Germinal center (tissue), 1 donor: ENCODE results near the gene OR4D1.
A peak's percentile ranks its signal among the peaks of the same experiment; 100 is the strongest.

Source experiments
- DNase-seq: peaks from one replicate; pipeline ENCODE4 v3.0.0; 2012; ENCODE audit warnings: mixed read lengths, low spot score

The OR4D1 gene

DNA sequence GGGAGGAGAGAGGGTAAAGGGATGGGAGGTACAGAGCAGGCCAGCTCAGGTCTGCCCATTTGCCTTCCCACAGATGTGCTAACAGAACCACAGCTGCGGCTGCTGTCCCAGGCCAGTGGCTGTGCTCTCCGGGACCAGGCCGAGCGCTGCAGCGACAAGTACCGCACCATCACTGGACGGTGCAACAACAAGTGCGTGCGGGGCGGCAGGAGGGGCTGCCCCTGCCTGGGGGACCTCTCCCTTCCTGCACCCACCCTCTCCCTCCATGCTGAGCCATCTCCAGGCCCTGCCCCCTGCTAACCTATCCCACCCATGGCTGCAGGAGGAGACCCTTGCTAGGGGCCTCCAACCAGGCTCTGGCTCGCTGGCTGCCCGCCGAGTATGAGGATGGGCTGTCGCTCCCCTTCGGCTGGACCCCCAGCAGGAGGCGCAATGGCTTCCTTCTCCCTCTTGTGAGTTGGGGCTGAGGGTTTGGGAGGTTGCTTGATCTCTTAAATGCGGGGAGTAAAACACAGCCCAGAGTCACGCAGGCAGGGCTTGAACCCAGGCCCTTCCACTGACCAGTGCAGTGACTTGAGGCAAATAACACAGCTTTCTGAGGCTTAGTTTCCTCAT lies 45.6 kb downstream of the OR4D1 start:
- DNase-seq: no peak

DNA sequence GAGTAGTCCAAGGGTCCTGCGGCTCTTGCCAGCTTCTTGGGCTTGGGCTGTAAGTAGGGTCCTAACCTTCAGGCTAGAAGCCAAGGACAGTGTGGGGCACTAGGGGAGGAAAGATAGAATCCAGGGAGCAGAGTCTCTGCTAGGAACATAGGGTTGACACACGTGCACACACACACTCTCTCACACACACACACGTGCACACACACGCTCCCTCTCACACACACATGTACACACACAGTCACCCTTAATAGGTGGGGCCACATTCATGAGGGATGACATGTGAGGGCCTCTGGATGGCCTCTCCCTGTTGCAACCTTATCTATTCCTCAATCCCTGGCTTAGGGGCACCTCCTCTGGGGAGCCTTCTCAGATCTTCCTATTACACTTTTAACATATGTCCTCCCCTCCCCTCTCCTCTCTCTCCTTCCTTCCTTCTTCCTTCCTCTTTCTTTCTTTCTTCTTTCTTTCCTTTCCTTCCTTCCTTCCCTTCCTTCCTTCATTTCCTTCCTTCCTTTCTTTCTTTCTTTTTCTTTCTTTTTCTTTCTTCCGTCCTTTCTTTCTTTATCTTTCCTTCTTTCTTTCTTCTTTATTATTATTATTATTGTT lies 47.4 kb downstream of the OR4D1 start:
- DNase-seq: no peak

DNA sequence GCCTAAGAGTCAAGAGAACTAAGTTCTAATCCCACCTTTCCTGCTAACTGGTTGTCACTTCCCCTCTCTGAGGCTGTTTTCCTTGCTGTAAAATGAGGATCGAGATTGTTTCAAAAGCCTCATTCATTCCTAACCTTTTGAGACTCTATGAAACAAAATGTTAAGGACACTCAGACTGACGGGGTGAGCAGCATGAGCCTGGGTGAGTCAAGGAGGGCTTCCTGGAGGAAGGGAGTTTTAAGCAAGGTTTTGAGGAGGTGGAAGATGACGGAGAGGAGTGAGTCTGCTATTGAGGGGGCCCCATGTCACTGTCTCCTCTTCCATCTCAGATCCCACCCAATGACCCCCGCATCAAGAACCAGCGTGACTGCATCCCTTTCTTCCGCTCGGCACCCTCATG lies 48.4 kb downstream of the OR4D1 start:
- no peak for DNase-seq

DNA sequence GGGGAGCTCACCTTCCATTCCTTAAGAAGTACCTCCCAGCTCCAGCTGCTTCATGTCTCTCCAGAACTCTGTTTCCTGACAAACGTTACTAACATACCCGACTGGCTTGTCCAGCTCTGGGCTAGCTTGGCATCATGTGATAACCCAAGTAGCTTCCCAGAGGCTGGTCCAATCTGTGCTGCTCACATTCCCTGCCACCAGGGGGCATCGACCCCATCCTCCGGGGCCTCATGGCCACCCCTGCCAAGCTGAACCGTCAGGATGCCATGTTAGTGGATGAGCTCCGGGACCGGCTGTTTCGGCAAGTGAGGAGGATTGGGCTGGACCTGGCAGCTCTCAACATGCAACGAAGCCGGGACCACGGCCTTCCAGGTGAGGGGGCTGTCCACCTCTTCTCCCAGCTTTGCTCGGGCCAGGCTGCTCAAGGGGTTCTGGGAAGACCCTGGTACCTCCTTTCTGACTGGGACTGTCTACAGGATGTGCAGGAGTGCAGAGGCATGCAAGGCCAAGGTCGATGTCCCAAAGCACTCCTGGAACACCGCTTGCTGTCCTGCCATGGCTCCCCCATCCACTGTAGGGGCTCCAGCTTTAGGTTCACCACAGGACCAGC lies 51.9 kb downstream of the OR4D1 start:
- peak; percentile 70 for DNase-seq

DNA sequence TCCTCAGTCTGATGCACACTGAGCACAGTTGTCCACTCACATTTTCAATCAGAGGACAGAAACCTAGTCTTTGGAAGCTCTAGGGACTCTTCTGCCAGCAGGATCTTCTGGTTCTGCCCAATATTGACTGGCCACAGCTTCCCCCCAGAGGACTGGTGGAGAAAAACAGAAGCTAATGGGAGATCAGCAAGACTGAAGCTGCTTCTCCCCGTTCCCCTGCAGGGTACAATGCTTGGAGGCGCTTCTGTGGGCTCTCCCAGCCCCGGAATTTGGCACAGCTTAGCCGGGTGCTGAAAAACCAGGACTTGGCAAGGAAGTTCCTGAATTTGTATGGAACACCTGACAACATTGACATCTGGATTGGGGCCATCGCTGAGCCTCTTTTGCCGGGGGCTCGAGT lies 54.7 kb downstream of the OR4D1 start:
- no peak for DNase-seq

DNA sequence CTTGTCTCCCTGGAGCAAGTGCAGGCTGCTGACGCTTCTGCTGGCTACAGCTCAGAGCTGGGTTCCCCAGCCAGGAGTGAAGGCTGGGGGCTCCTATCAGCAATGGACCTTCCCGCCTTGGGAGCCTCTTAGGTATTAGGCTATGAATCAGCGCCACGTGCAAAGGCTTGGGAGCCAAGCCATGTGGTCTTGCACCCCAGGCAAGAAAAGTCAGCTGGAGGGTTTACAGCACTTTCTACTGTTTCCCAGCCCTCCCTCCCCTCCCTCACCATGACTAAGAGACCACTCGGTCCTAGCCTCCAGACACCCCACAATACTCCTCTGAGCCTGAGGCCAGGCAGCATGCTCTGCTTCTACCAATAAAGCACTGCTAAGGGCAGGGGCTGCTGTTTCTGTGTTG lies 56.6 kb downstream of the OR4D1 start:
- DNase-seq: no peak

DNA sequence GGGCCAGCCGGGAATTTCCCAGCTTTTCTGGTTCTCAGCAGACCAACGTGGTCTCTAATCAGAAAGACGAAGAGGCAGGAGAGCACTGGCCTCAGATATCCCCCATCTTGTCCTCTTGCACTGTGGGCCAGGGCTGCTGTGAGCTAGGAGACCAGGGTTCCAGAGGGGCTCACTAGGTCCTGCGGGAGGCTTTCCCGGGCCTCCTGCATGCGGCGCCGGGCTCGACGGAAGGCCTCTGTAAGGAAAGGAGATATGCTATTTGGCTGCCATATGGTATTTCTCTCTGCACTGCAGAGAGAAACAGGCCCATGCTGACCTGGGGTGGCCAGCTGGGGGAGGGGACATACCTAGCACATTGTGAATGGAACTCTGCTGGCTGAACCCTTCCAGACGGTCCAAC lies 57.8 kb downstream of the OR4D1 start:
- DNase-seq: no peak

DNA sequence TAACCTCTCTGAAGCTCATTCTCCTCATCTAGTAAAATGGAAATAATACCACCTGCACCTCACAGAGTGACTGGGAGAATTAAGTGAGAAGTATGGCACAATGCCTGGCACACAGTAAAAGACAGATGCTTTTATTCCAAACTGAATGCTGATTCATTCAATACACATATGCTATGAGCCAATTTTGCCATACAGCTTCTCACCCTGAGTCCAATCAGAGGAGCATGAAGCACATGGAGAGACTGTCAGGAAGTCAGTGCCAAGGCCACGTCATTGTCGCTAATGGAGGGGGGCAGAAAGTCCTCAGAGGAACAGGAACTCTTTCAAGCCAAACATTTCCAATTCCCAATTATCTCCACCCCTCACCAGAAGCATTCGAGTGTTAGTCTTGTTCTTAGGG lies 59.3 kb downstream of the OR4D1 start:
- no peak for DNase-seq

DNA sequence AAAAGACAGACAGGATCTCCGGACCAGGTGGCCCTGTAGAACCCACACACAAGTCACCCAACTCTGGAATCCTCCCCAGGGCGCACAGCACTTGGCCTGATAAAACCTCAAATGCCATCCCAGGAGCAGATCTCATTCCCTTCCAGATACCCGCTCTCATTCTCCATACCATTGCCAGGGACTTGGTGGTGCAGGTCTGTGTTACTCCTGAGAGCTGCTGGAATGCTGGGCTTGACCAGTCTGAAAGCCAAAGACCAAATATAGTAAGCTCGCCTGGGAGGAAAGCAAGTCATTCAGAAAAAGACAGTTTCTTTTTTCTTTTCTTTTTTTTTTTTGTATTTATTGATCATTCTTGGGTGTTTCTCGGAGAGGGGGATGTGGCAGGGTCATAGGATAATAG lies 60.2 kb downstream of the OR4D1 start:
- DNase-seq: no peak
